SH-SY5Y (cell line): Measurements from ENCODE around the gene PIAS2.

Source experiments
- GATA2 ChIP-seq: IDR thresholded peaks from 2 replicates; pipeline ENCODE4 v1.6.1; 2011; ENCODE audit warnings: mild to moderate bottlenecking, low read depth, low read length
- GATA3 ChIP-seq: IDR thresholded peaks from 2 replicates; pipeline ENCODE4 v1.6.1; 2011; ENCODE audit warnings: low read depth, mild to moderate bottlenecking, low read length, moderate library complexity

DNA sequence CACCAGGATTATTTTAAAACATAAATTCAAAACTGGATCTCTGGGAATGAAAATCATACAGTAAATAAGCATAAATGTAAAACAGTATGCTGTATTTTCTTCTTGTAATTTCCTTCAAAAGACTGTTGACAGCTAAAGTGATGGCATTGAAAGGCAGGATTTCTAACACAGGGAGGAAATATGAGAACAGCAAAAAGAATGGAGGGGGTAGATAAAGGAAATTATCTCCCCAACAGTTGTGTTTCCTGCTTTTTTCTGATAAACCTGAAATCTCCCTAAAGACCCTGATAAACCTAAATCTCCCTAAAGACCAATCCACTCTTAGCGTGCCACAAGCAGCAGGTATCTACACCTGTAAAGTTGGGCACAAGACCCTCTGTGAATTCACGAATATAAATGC lies 50.8 kb downstream of the PIAS2 start:
- TF ChIP-seq GATA2 (no peak), GATA3 (no peak)
